ENCODE results near the gene PGAP6.
"Not testable (repeated sequence)": the region's sequence is repeated elsewhere in the genome, so short reads cannot be mapped to it uniquely, and the experiment has no call there.

PGAP6 gene

DNA sequence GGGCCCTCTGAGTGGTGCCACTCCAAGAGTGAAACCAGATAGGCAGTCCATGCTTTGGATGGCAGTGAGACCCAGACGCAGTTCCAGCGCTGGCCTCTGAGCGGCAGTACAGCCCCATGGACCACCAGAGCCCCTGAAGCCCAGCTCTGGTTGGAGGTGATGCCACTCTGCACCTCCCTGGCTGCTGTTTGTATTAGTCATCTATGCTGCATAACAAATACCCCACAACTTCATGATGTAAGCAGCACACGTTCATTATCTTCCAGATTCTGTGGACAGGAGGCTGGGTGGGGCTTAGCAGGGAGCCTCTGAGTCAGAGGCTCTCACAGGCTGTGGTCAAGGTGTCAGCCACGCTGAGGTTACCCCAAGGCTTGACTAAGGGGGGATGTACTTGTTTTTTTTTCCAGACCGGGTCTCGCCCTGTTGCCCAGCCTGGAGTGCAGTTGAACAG is 10.1 kb upstream of the PGAP6 start:
- no peak overlapping the region for H2AFZ ChIP-seq (ENCODE audit: low read length)
- no peaks in the 10 kb centered on the region for H3K79me2 ChIP-seq (ENCODE audit: low read length)
- DNase-seq: peak; percentile 57
- no peak overlapping the region for H3K9ac ChIP-seq (ENCODE audit: low read length)
- no peak overlapping the region for H3K4me2 ChIP-seq (ENCODE audit: low read depth, low read length)
- H3K9me3 ChIP-seq (replicated peaks; ENCODE audit: insufficient read depth, low read length): no peaks in the 10 kb centered on the region
- TF ChIP-seq CTCF (IDR thresholded peaks at IDR 0.05; ENCODE audit: low read length) (peak; percentile 78), EZH2 (optimal IDR thresholded peaks at IDR 0.05; ENCODE audit: low read depth, low read length) (no peak), EZH2phosphoT487 (IDR thresholded peaks at IDR 0.05; ENCODE audit: low read length) (no peak)
- H4K20me1 ChIP-seq (ENCODE audit: insufficient read depth, low read length): no peaks in the 10 kb centered on the region
- peaks cover 10% of the 10 kb centered on the region for H3F3A ChIP-seq (ENCODE audit: insufficient read depth, low read length)
- no peaks in the 10 kb centered on the region for H3K27me3 ChIP-seq (replicated peaks; ENCODE audit: insufficient read depth, low read length)
- no peaks in the 10 kb centered on the region for H3K9me2 ChIP-seq (replicated peaks; ENCODE audit: insufficient read depth, low read length)
- no peaks in the 10 kb centered on the region for H3K36me3 ChIP-seq (replicated peaks; ENCODE audit: insufficient read depth, low read length)
- no peak overlapping the region for H3K4me3 ChIP-seq (ENCODE audit: low read length)
- no peak overlapping the region for H3K27ac ChIP-seq (ENCODE audit: low read length)
- peaks cover 10% of the 10 kb centered on the region for H3K4me1 ChIP-seq (ENCODE audit: low read length)

- Histone ChIP-seq H3K79me2 (ENCODE audit: low read length) (no peaks in the 10 kb centered on the region), H3K9me3 (replicated peaks; ENCODE audit: insufficient read depth, low read length) (no peaks in the 10 kb centered on the region), H3F3A (ENCODE audit: insufficient read depth, low read length) (peaks cover 18% of the 10 kb centered on the region), H3K36me3 (replicated peaks; ENCODE audit: insufficient read depth, low read length) (no peaks in the 10 kb centered on the region), H3K9ac (ENCODE audit: low read length) (no peak overlapping the region), H3K27ac (ENCODE audit: low read length) (no peak overlapping the region), H2AFZ (ENCODE audit: low read length) (no peak overlapping the region), H3K4me3 (ENCODE audit: low read length) (no peak overlapping the region), H3K27me3 (replicated peaks; ENCODE audit: insufficient read depth, low read length) (no peaks in the 10 kb centered on the region), H4K20me1 (ENCODE audit: insufficient read depth, low read length) (no peaks in the 10 kb centered on the region), H3K9me2 (replicated peaks; ENCODE audit: insufficient read depth, low read length) (no peaks in the 10 kb centered on the region), H3K4me1 (ENCODE audit: low read length) (peaks cover 19% of the 10 kb centered on the region), H3K4me2 (ENCODE audit: low read depth, low read length) (no peak overlapping the region)
- DNase-seq: no peak
- TF ChIP-seq CTCF (IDR thresholded peaks at IDR 0.05; ENCODE audit: low read length): no peak
- TF ChIP-seq EZH2 (optimal IDR thresholded peaks at IDR 0.05; ENCODE audit: low read depth, low read length): no peak
- TF ChIP-seq EZH2phosphoT487 (IDR thresholded peaks at IDR 0.05; ENCODE audit: low read length): no peak
These were observed 7.6 kb upstream of the PGAP6 start for GRCh38 chr16:389352-389751.

- not testable (repeated sequence) for H3K27me3 ChIP-seq (replicated peaks; ENCODE audit: insufficient read depth, low read length); H4K20me1 ChIP-seq (ENCODE audit: insufficient read depth, low read length); H3K36me3 ChIP-seq (replicated peaks; ENCODE audit: insufficient read depth, low read length); H2AFZ ChIP-seq (ENCODE audit: low read length); H3K79me2 ChIP-seq (ENCODE audit: low read length); H3K9me2 ChIP-seq (replicated peaks; ENCODE audit: insufficient read depth, low read length); H3K4me3 ChIP-seq (ENCODE audit: low read length); H3K9ac ChIP-seq (ENCODE audit: low read length); DNase-seq; H3K27ac ChIP-seq (ENCODE audit: low read length); H3K4me2 ChIP-seq (ENCODE audit: low read depth, low read length); H3K9me3 ChIP-seq (replicated peaks; ENCODE audit: insufficient read depth, low read length)
- Histone ChIP-seq H3F3A (ENCODE audit: insufficient read depth, low read length) (peaks cover 18% of the 10 kb centered on the region), H3K4me1 (ENCODE audit: low read length) (peaks cover 22% of the 10 kb centered on the region)
These were observed 6.2 kb upstream of the PGAP6 start for GRCh38 chr16:387761-388666.

Data from MM.1S (cell line).